VCaP (cell line): ENCODE data around the gene ZBTB22.
A peak's percentile ranks its signal among the peaks of the same experiment; 100 is the strongest.

Source experiments
- H3K27ac ChIP-seq: fragments of 450-650 bp; 2 replicates; pipeline ENCODE4 v1.5.1; 2017
- CTCF ChIP-seq: fragments of 450-650 bp; conservative IDR thresholded peaks from 2 replicates; pipeline ENCODE4 v1.5.1; 2017; ENCODE audit warnings: mild to moderate bottlenecking, moderate library complexity

The ZBTB22 gene

GRCh38 chr6:33295621-33296369, 21.7 kb downstream of the ZBTB22 start:
- TF ChIP-seq CTCF = no peak
- H3K27ac ChIP-seq = peak overlapping the region; percentile 99; the same call in 1 of the 2 replicates

GRCh38 chr6:33294086-33294823, 23.3 kb downstream of the ZBTB22 start:
- peak overlapping the region; percentile 99 for H3K27ac ChIP-seq
- TF ChIP-seq CTCF = no peak

- H3K27ac ChIP-seq = no peak overlapping the region; the same call in 1 of the 2 replicates
- TF ChIP-seq CTCF = no peak
Measured at GRCh38 chr6:33292996-33293682, 24.4 kb downstream of the ZBTB22 start.

GRCh38 chr6:33290459-33290858, 27.1 kb downstream of the ZBTB22 start:
- no peak for TF ChIP-seq CTCF
- peak overlapping the region; percentile 81 for H3K27ac ChIP-seq

- peak overlapping the region; percentile 81 for H3K27ac ChIP-seq
- TF ChIP-seq CTCF = no peak
Measured at GRCh38 chr6:33289784-33290315, 27.7 kb downstream of the ZBTB22 start.

- H3K27ac ChIP-seq = peak within 1 kb of the TSS; percentile 81
- TF ChIP-seq CTCF = no peak
Measured at GRCh38 chr6:33288921-33289783, 28.4 kb downstream of the ZBTB22 start, which contains the start of the genes PFDN6 and WDR46. Gene PFDN6 (plus strand): TSS chr6:33289601. CDS start chr6:33289857, 256 bp downstream. Gene WDR46 (minus strand): TSS chr6:33289239. CDS start chr6:33289170, 69 bp downstream.
